T-cell (primary cell): ENCODE measurements around the gene FOXI1. TPM values are rescaled to one million over a fixed set of nuclear protein-coding genes. Genes with fewer than 3 reads are reported as not detected.
"Not testable (repeated sequence)": the region's sequence is repeated elsewhere in the genome, so short reads cannot be mapped to it uniquely, and the experiment has no call there.

Experiments used
- ATAC-seq, 4 experiments: fragments of 200-7000 bp in 3 of 4; fragments of 150-1000 bp in 1 of 4; cut with Tn5 transposase; replicated peaks in 1 of 4; 1 replicate in 3 of 4; 2 replicates in 1 of 4; pipeline ENCODE4 v1.10.0; 2021; ENCODE audit warnings: moderate library complexity in 3 of 4, mild to moderate bottlenecking in 2 of 4, moderate number of reproducible peaks in 1 of 4
- CTCF ChIA-PET, 2 donors: fragments of 300-600 bp; sonication (Branson Sonifier 250); formaldehyde crosslinking; loops; one replicate each; lab custom pipeline; 2022; ENCODE audit warnings: antibody characterized with exemption in 2 of 2; lab: Charles Lee
- POLR2A ChIA-PET, 2 donors: fragments of 300-600 bp; sonication (Branson Sonifier 250); formaldehyde crosslinking; loops; one replicate each; lab custom pipeline; 2022; ENCODE audit warnings: antibody characterized with exemption in 2 of 2; lab: Charles Lee
- DNase-seq, 35 experiments: peaks; one replicate each; pipeline versions ENCODE4 v3.0.0 to v3.0.0-alpha.2; 2013 to 2023
- H3K27ac ChIP-seq: one replicate; pipeline ENCODE4 v1.5.1; 2013; ENCODE audit warnings: low read length
- H3K27me3 ChIP-seq, 2 experiments: replicated peaks in 1 of 2; 1 replicate in 1 of 2; 2 replicates in 1 of 2; pipeline versions ENCODE4 v1.6.1 to v1.7.0; 2013; ENCODE audit warnings: low read length in 1 of 2, mixed read lengths in 1 of 2; ENCODE audit not compliant: control insufficient read depth in 2 of 2, insufficient read depth in 2 of 2; ENCODE audit errors: extremely low read depth in 1 of 2
- H3K36me3 ChIP-seq, 2 donors: 1 replicate in 1 of 2; 2 replicates in 1 of 2; pipeline versions ENCODE4 v1.6.1 to v1.7.0; 2013; ENCODE audit warnings: low read length in 1 of 2; ENCODE audit not compliant: control insufficient read depth in 2 of 2, insufficient read depth in 1 of 2; ENCODE audit errors: extremely low read depth in 1 of 2
- H3K4me1 ChIP-seq, 2 experiments: 1 replicate in 1 of 2; 2 replicates in 1 of 2; pipeline versions ENCODE4 v1.6.1 to v1.7.0; 2013; ENCODE audit warnings: low read length in 2 of 2, mixed read lengths in 1 of 2; ENCODE audit not compliant: insufficient read depth in 2 of 2, control insufficient read depth in 1 of 2; ENCODE audit errors: extremely low read depth in 1 of 2
- H3K4me3 ChIP-seq, 2 donors: 1 replicate in 1 of 2; 2 replicates in 1 of 2; pipeline versions ENCODE4 v1.5.1 to v1.7.0; 2013; ENCODE audit warnings: mild to moderate bottlenecking in 2 of 2, low read length in 1 of 2, moderate library complexity in 1 of 2; ENCODE audit not compliant: control insufficient read depth in 1 of 2; ENCODE audit errors: extremely low read depth in 1 of 2
- H3K9me3 ChIP-seq: 2 replicates; pipeline ENCODE4 v1.7.0; 2013
- H3K27ac Mint-ChIP-seq, 2 donors: one replicate each; pipeline ENCODE4 v1.8.0; 2020 to 2021; ENCODE audit warnings: mild to moderate bottlenecking in 2 of 2, mixed read lengths in 2 of 2
- H3K27me3 Mint-ChIP-seq, 2 donors: one replicate each; pipeline ENCODE4 v1.8.0; 2021 to 2022; ENCODE audit warnings: mixed read lengths in 2 of 2
- H3K36me3 Mint-ChIP-seq: one replicate; pipeline ENCODE4 v1.8.0; 2021; ENCODE audit warnings: mixed read lengths
- H3K4me1 Mint-ChIP-seq, 3 donors: one replicate each; pipeline ENCODE4 v1.8.0; 2020 to 2022; ENCODE audit warnings: mixed read lengths in 3 of 3, mild to moderate bottlenecking in 1 of 3
- H3K4me3 Mint-ChIP-seq, 3 donors: one replicate each; pipeline ENCODE4 v1.8.0; 2020 to 2022; ENCODE audit warnings: mild to moderate bottlenecking in 3 of 3, mixed read lengths in 3 of 3, moderate library complexity in 3 of 3
- H3K9me3 Mint-ChIP-seq, 3 donors: one replicate each; pipeline ENCODE4 v1.8.0; 2020 to 2022; ENCODE audit warnings: mixed read lengths in 3 of 3
- WGBS: methylation state at CpG from one replicate; pipeline ENCODE4 v1.1.5; 2013; ENCODE audit warnings: missing lambda C conversion rate; ENCODE audit not compliant: insufficient coverage; 5-methylcytosine and 5-hydroxymethylcytosine counted together
- total RNA-seq, 35 experiments: library from RNA in 6 of 35; stranded (reverse) in 6 of 35; fragments of 120-200 nt in 1 of 35; gene quantifications; one replicate each; pipeline versions ENCODE4 v1.2.1 to v1.2.4 and lab custom pipeline; 2013 to 2026

FOXI1 gene
- total RNA-seq, 5 donors from 2014 or later (not counting 1 experiment from before 2014, with no cell fraction given): 0.16 to 0.35 TPM; not detected in 3

- 100% methylated on average over 2 of the region's 3 CpGs for WGBS
- no peak overlapping the region for H3K27ac Mint-ChIP-seq
Measured at GRCh38 chr5:170087168-170087817, 18.4 kb upstream of the FOXI1 start.

GRCh38 chr5:170092455-170093101, 13.1 kb upstream of the FOXI1 start:
- peaks cover 4% of the 10 kb centered on the region in 2 donors for H3K27me3 Mint-ChIP-seq
- no peak overlapping the region for H3K27ac Mint-ChIP-seq
- no peak overlapping the region for H3K4me3 Mint-ChIP-seq
- POLR2A ChIA-PET: no interaction called here
- 87% methylated on average over 4 of the region's 5 CpGs for WGBS
- H3K36me3 ChIP-seq: peaks cover 0 to under 1% of the 10 kb centered on the region in 2 donors
- CTCF ChIA-PET: no interaction called here
- H3K36me3 Mint-ChIP-seq: no peaks in the 10 kb centered on the region
- H3K4me1 ChIP-seq: no peaks in the 10 kb centered on the region
- no peaks in the 10 kb centered on the region for H3K9me3 ChIP-seq
- no peak overlapping the region for H3K27ac ChIP-seq
- peaks cover 2 to 9% (median 5%) of the 10 kb centered on the region in 3 donors for H3K4me1 Mint-ChIP-seq
- H3K27me3 ChIP-seq: peaks cover 0 to 3% of the 10 kb centered on the region in 2 experiments
- DNase-seq (no peak), ATAC-seq (no peak)
- H3K4me3 ChIP-seq: no peak overlapping the region
- peaks cover 0 to 4% (median 0%) of the 10 kb centered on the region in 3 donors for H3K9me3 Mint-ChIP-seq

More at GRCh38 chr5:170087168-170087817, 18.4 kb upstream of the FOXI1 start:
- Histone ChIP-seq H3K4me3 (no peak overlapping the region), H3K27ac (no peak overlapping the region), H3K36me3 (peaks cover 17 to 39% of the 10 kb centered on the region in 2 donors), H3K9me3 (no peaks in the 10 kb centered on the region), H3K27me3 (no peaks in the 10 kb centered on the region), H3K4me1 (no peaks in the 10 kb centered on the region)
- ChIA-PET POLR2A (no interaction called here), CTCF (interaction anchor here in 1 of 2 donors (0.5 kb wide), 1 partner anchor 253 kb away, joined by 3 read pairs; no protein-coding TSS in a partner anchor)
- Mint-ChIP-seq H3K36me3 (peaks cover 41% of the 10 kb centered on the region), H3K4me3 (no peak overlapping the region), H3K9me3 (peaks cover 0 to 4% (median 0%) of the 10 kb centered on the region in 3 donors), H3K4me1 (no peaks in the 10 kb centered on the region), H3K27me3 (no peaks in the 10 kb centered on the region)
- no peak for ATAC-seq
- DNase-seq: no peak

- peaks cover 0 to 11% of the 10 kb centered on the region in 2 experiments for H3K27me3 ChIP-seq
- H3K4me1 Mint-ChIP-seq, H3K9me3 ChIP-seq, H3K27ac Mint-ChIP-seq, CTCF ChIA-PET, H3K27me3 Mint-ChIP-seq, DNase-seq, H3K4me1 ChIP-seq, H3K4me3 ChIP-seq, H3K4me3 Mint-ChIP-seq, H3K36me3 Mint-ChIP-seq, ATAC-seq, POLR2A ChIA-PET, H3K36me3 ChIP-seq, H3K9me3 Mint-ChIP-seq, H3K27ac ChIP-seq: not testable (repeated sequence)
- 75% methylated on average over 4 of the region's 10 CpGs for WGBS
Measured at GRCh38 chr5:170094329-170094728, 11.4 kb upstream of the FOXI1 start.

GRCh38 chr5:170095646-170096045, 10.1 kb upstream of the FOXI1 start:
- no peak overlapping the region for H3K4me3 ChIP-seq
- H3K4me1 ChIP-seq: peaks cover 0 to 2% of the 10 kb centered on the region in 2 experiments
- H3K36me3 ChIP-seq: no peaks in the 10 kb centered on the region
- ATAC-seq (no peak), DNase-seq (no peak)
- Mint-ChIP-seq H3K36me3 (no peaks in the 10 kb centered on the region), H3K4me3 (no peak overlapping the region), H3K4me1 (peaks cover 4 to 11% (median 10%) of the 10 kb centered on the region in 3 donors), H3K9me3 (peaks cover 0 to 4% (median 0%) of the 10 kb centered on the region in 3 donors), H3K27me3 (peaks cover 9 to 10% of the 10 kb centered on the region in 2 donors), H3K27ac (no peak overlapping the region)
- WGBS: no CpG with 5 or more reads among the region's 1 CpG
- H3K9me3 ChIP-seq: no peaks in the 10 kb centered on the region
- ChIA-PET CTCF (no interaction called here), POLR2A (no interaction called here)
- no peak overlapping the region for H3K27ac ChIP-seq
- H3K27me3 ChIP-seq: peaks cover 0 to 16% of the 10 kb centered on the region in 2 experiments

GRCh38 chr5:170097934-170098333, 7.8 kb upstream of the FOXI1 start:
- peaks cover 0 to 2% of the 10 kb centered on the region in 2 experiments for H3K4me1 ChIP-seq
- Mint-ChIP-seq H3K27ac (no peak overlapping the region), H3K9me3 (peaks cover 0 to 4% (median 0%) of the 10 kb centered on the region in 3 donors), H3K4me3 (no peak overlapping the region), H3K4me1 (peaks cover 4 to 11% (median 10%) of the 10 kb centered on the region in 3 donors), H3K36me3 (no peaks in the 10 kb centered on the region), H3K27me3 (peaks cover 9 to 10% of the 10 kb centered on the region in 2 donors)
- WGBS: 42% methylated on average over 7 of the region's 9 CpGs
- no peaks in the 10 kb centered on the region for H3K9me3 ChIP-seq
- no peaks in the 10 kb centered on the region for H3K36me3 ChIP-seq
- H3K27me3 ChIP-seq: peaks cover 0 to 16% of the 10 kb centered on the region in 2 experiments
- ATAC-seq (no peak), DNase-seq (no peak)
- POLR2A ChIA-PET: no interaction called here
- no peak overlapping the region for H3K4me3 ChIP-seq
- no peak overlapping the region for H3K27ac ChIP-seq
- CTCF ChIA-PET: no interaction called here

GRCh38 chr5:170100066-170100943, 5.4 kb upstream of the FOXI1 start:
- peaks cover 1 to 6% (median 1%) of the 10 kb centered on the region in 3 donors for H3K4me1 Mint-ChIP-seq
- Histone ChIP-seq H3K27ac (no peak overlapping the region), H3K4me3 (no peak overlapping the region), H3K27me3 (peaks cover 0 to 21% of the 10 kb centered on the region in 2 experiments), H3K9me3 (no peaks in the 10 kb centered on the region), H3K36me3 (no peaks in the 10 kb centered on the region), H3K4me1 (peaks cover 0 to 2% of the 10 kb centered on the region in 2 experiments)
- ATAC-seq (peak in 2 of 4 experiments; percentile 44 to 57), DNase-seq (peak; percentile 16 to 76 (median 57))
- POLR2A ChIA-PET: interaction anchor here in 1 of 2 donors (0.5 kb wide), 1 partner anchor 320 kb away, joined by 6 read pairs; no protein-coding TSS in a partner anchor
- H3K9me3 Mint-ChIP-seq: peaks cover 0 to 4% (median 0%) of the 10 kb centered on the region in 3 donors
- no peak overlapping the region for H3K4me3 Mint-ChIP-seq
- WGBS: 21% methylated on average over 4 of the region's 13 CpGs
- H3K36me3 Mint-ChIP-seq: no peaks in the 10 kb centered on the region
- CTCF ChIA-PET: interaction anchor here (0.6 to 2.1 kb wide), 6 partner anchors 116 to 1810 kb away, joined by 3 to 7 read pairs (median 5); no protein-coding TSS in a partner anchor
- H3K27ac Mint-ChIP-seq: no peak overlapping the region
- peaks cover 9 to 13% of the 10 kb centered on the region in 2 donors for H3K27me3 Mint-ChIP-seq
